GM23338 (cell line): ENCODE results near the gene EXPH5. TPM values are rescaled to one million over a fixed set of nuclear protein-coding genes. Genes with fewer than 3 reads are reported as not detected.

Source experiments
- ATAC-seq: fragments of 200-7000 bp; cut with Tn5 transposase; 3 replicates; pipeline ENCODE4 v1.9.1; 2020
- DNase-seq: peaks from one replicate; pipeline ENCODE4 v3.0.0-alpha.2; 2015; ENCODE audit warnings: low spot score
- H2AFZ ChIP-seq: fragments of 200-600 bp; sonication (generic); 2 replicates; pipeline ENCODE4 v1.8.0; 2016; ENCODE audit warnings: antibody characterized with exemption, mild to moderate bottlenecking, moderate library complexity
- H3F3A ChIP-seq: fragments of 200-600 bp; sonication (generic); replicated peaks from 2 replicates; pipeline ENCODE4 v1.8.0; 2017; ENCODE audit warnings: antibody characterized with exemption, mixed run types, low read depth
- H3K27ac ChIP-seq: fragments of 200-600 bp; sonication (generic); 2 replicates; pipeline ENCODE4 v1.6.1; 2016; ENCODE audit warnings: low read depth
- H3K27me3 ChIP-seq: fragments of 200-600 bp; sonication (generic); 2 replicates; pipeline ENCODE4 v1.8.0; 2016; ENCODE audit warnings: mild to moderate bottlenecking, mixed run types, moderate library complexity; ENCODE audit not compliant: insufficient read depth
- H3K36me3 ChIP-seq: fragments of 200-600 bp; sonication (generic); 2 replicates; pipeline ENCODE4 v1.8.0; 2016; ENCODE audit warnings: mild to moderate bottlenecking; ENCODE audit not compliant: insufficient read depth
- H3K4me1 ChIP-seq: fragments of 200-600 bp; sonication (generic); 2 replicates; pipeline ENCODE4 v1.8.0; 2016; ENCODE audit warnings: mild to moderate bottlenecking, moderate library complexity; ENCODE audit not compliant: insufficient read depth
- H3K4me2 ChIP-seq: fragments of 200-600 bp; sonication (generic); 2 replicates; pipeline ENCODE4 v1.7.1; 2017; ENCODE audit warnings: mixed run types
- H3K4me3 ChIP-seq: fragments of 200-600 bp; sonication (generic); 2 replicates; pipeline ENCODE4 v1.6.1; 2016; ENCODE audit warnings: mixed run types
- H3K79me2 ChIP-seq: fragments of 200-600 bp; sonication (generic); replicated peaks from 2 replicates; pipeline ENCODE4 v1.8.0; 2017; ENCODE audit warnings: mild to moderate bottlenecking; ENCODE audit not compliant: insufficient read depth
- H3K9me2 ChIP-seq: fragments of 200-600 bp; sonication (generic); 2 replicates; pipeline ENCODE4 v1.8.0; 2017; ENCODE audit not compliant: insufficient read depth
- H4K20me1 ChIP-seq: fragments of 200-600 bp; sonication (generic); replicated peaks from 2 replicates; pipeline ENCODE4 v1.8.0; 2017; ENCODE audit warnings: mild to moderate bottlenecking; ENCODE audit not compliant: insufficient read depth
- H3K27ac Mint-ChIP-seq: 2 replicates; pipeline ENCODE4 v1.8.0; 2020; ENCODE audit warnings: inconsistent platforms, mild to moderate bottlenecking, moderate library complexity, mixed read lengths
- H3K27me3 Mint-ChIP-seq: 3 replicates; pipeline ENCODE4 v1.8.0; 2022; ENCODE audit warnings: low read depth, mild to moderate bottlenecking, moderate library complexity, mixed read lengths, inconsistent platforms; ENCODE audit not compliant: insufficient read depth, poor library complexity
- H3K36me3 Mint-ChIP-seq: 3 replicates; pipeline ENCODE4 v1.8.0; 2021; ENCODE audit warnings: low read depth, mild to moderate bottlenecking, inconsistent platforms, moderate library complexity, mixed read lengths
- H3K4me1 Mint-ChIP-seq: 3 replicates; pipeline ENCODE4 v1.8.0; 2020; ENCODE audit warnings: mild to moderate bottlenecking, inconsistent platforms, mixed read lengths
- H3K4me3 Mint-ChIP-seq: 3 replicates; pipeline ENCODE4 v1.8.0; 2021; ENCODE audit warnings: moderate library complexity, mild to moderate bottlenecking, inconsistent platforms, mixed read lengths
- H3K9me3 Mint-ChIP-seq: 3 replicates; pipeline ENCODE4 v1.8.0; 2020; ENCODE audit warnings: moderate library complexity, mild to moderate bottlenecking, inconsistent platforms, mixed read lengths
- CREB1 ChIP-seq: fragments of 250-450 bp; sonication (Bioruptor Pico); IDR thresholded peaks from 2 replicates; pipeline ENCODE4 v1.5.0; 2020; ENCODE audit warnings: low read depth, mild to moderate bottlenecking, moderate library complexity
- EZH2 ChIP-seq: fragments of 200-600 bp; sonication (generic); IDR thresholded peaks from one replicate; pipeline ENCODE4 v1.8.0; 2017; ENCODE audit warnings: antibody characterized with exemption, mild to moderate bottlenecking, low read depth; ENCODE audit not compliant: unreplicated experiment
- JUNB ChIP-seq: IDR thresholded peaks from one replicate; pipeline ENCODE4 v1.6.1; 2016; ENCODE audit warnings: antibody characterized with exemption; ENCODE audit not compliant: unreplicated experiment
- NANOG ChIP-seq: IDR thresholded peaks from 2 replicates; pipeline ENCODE4 v1.6.1; 2016; ENCODE audit warnings: antibody characterized with exemption, borderline replicate concordance
- POLR2AphosphoS5 ChIP-seq: IDR thresholded peaks from 2 replicates; pipeline ENCODE4 v1.6.1; 2016; ENCODE audit warnings: antibody characterized with exemption, low read depth
- STAT1 ChIP-seq: IDR thresholded peaks from one replicate; pipeline ENCODE4 v1.6.1; 2016; ENCODE audit warnings: antibody characterized with exemption; ENCODE audit not compliant: unreplicated experiment
- ZNF114 ChIP-seq: fragments of 250-450 bp; sonication (Bioruptor Pico); IDR thresholded peaks from 2 replicates; pipeline ENCODE4 v1.5.0; 2020; ENCODE audit warnings: mild to moderate bottlenecking, moderate library complexity
- ZNF331 ChIP-seq: fragments of 250-450 bp; sonication (Bioruptor Pico); IDR thresholded peaks from 2 replicates; pipeline ENCODE4 v1.5.0; 2020; ENCODE audit warnings: low read depth, mild to moderate bottlenecking, moderate library complexity
- polyA plus RNA-seq: library from polyadenylated mRNA; unstranded; fragments of >200 nt; fragmentation: Nextera tagmentation; extraction: Ambion mirVana; gene quantifications from 2 replicates; pipeline ENCODE4 v1.2.1, GENCODE V29; 2016
- total RNA-seq: library from RNA; depleted of rRNA; stranded (reverse); fragments of >200 nt; shearing (Covaris generic); gene quantifications from 2 replicates; pipeline ENCODE4 v1.2.3, GENCODE V29; 2014
- TF ChIP-seq, protein P1 (sequence below): fragments of 250-450 bp; sonication (Bioruptor Pico); IDR thresholded peaks from 2 replicates; pipeline ENCODE4 v1.5.0; 2020; ENCODE audit warnings: mild to moderate bottlenecking, moderate library complexity
- TF ChIP-seq, protein P2 (sequence below): IDR thresholded peaks from 2 replicates; pipeline ENCODE4 v1.6.1; 2016; ENCODE audit warnings: antibody characterized with exemption
- TF ChIP-seq, protein P3 (sequence below): IDR thresholded peaks from one replicate; pipeline ENCODE4 v1.6.1; 2018; ENCODE audit warnings: antibody characterized with exemption; ENCODE audit not compliant: unreplicated experiment

EXPH5 gene
- total and polyA plus RNA-seq, 2 experiments from 2014 or later = 3.6 to 12.6 TPM

DNA sequence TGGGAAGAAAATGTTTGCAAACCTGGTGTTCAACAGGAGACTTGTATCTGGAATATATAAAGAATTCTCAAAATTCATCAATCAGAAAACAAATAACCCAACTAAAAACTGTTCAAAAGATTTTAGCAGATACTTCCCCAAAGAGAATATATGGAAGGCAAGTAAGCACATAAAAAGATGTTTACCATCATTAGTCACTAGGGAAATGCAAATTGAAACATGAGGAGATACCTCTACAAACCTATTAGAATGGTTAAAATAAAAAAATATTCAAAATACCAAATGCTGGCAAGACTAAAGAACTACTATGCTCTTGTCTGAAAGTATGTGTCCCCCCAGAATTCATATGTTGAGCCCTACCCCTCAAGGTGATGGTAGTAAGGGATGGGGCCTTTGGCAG is 8.6 kb downstream of the EXPH5 start:
- no peaks in the 10 kb centered on the region for H3K9me3 Mint-ChIP-seq
- Histone ChIP-seq H3K27ac (no peak overlapping the region), H3K4me2 (no peak overlapping the region), H3K4me3 (no peak overlapping the region), H3K27me3 (no peaks in the 10 kb centered on the region), H3F3A (no peaks in the 10 kb centered on the region), H3K9me2 (no peaks in the 10 kb centered on the region; the same call in 1 of the 2 replicates), H3K4me1 (peaks cover 8% of the 10 kb centered on the region), H3K36me3 (no peaks in the 10 kb centered on the region), H4K20me1 (no peaks in the 10 kb centered on the region), H2AFZ (no peak overlapping the region), H3K79me2 (peaks cover 8% of the 10 kb centered on the region; the same call in 1 of the 2 replicates)
- ATAC-seq (no peak), DNase-seq (no peak)
- no peak overlapping the region for H3K4me3 Mint-ChIP-seq
- peaks cover 17% of the 10 kb centered on the region for H3K4me1 Mint-ChIP-seq
- H3K27me3 Mint-ChIP-seq = no peaks in the 10 kb centered on the region
- TF ChIP-seq, protein P1, sequence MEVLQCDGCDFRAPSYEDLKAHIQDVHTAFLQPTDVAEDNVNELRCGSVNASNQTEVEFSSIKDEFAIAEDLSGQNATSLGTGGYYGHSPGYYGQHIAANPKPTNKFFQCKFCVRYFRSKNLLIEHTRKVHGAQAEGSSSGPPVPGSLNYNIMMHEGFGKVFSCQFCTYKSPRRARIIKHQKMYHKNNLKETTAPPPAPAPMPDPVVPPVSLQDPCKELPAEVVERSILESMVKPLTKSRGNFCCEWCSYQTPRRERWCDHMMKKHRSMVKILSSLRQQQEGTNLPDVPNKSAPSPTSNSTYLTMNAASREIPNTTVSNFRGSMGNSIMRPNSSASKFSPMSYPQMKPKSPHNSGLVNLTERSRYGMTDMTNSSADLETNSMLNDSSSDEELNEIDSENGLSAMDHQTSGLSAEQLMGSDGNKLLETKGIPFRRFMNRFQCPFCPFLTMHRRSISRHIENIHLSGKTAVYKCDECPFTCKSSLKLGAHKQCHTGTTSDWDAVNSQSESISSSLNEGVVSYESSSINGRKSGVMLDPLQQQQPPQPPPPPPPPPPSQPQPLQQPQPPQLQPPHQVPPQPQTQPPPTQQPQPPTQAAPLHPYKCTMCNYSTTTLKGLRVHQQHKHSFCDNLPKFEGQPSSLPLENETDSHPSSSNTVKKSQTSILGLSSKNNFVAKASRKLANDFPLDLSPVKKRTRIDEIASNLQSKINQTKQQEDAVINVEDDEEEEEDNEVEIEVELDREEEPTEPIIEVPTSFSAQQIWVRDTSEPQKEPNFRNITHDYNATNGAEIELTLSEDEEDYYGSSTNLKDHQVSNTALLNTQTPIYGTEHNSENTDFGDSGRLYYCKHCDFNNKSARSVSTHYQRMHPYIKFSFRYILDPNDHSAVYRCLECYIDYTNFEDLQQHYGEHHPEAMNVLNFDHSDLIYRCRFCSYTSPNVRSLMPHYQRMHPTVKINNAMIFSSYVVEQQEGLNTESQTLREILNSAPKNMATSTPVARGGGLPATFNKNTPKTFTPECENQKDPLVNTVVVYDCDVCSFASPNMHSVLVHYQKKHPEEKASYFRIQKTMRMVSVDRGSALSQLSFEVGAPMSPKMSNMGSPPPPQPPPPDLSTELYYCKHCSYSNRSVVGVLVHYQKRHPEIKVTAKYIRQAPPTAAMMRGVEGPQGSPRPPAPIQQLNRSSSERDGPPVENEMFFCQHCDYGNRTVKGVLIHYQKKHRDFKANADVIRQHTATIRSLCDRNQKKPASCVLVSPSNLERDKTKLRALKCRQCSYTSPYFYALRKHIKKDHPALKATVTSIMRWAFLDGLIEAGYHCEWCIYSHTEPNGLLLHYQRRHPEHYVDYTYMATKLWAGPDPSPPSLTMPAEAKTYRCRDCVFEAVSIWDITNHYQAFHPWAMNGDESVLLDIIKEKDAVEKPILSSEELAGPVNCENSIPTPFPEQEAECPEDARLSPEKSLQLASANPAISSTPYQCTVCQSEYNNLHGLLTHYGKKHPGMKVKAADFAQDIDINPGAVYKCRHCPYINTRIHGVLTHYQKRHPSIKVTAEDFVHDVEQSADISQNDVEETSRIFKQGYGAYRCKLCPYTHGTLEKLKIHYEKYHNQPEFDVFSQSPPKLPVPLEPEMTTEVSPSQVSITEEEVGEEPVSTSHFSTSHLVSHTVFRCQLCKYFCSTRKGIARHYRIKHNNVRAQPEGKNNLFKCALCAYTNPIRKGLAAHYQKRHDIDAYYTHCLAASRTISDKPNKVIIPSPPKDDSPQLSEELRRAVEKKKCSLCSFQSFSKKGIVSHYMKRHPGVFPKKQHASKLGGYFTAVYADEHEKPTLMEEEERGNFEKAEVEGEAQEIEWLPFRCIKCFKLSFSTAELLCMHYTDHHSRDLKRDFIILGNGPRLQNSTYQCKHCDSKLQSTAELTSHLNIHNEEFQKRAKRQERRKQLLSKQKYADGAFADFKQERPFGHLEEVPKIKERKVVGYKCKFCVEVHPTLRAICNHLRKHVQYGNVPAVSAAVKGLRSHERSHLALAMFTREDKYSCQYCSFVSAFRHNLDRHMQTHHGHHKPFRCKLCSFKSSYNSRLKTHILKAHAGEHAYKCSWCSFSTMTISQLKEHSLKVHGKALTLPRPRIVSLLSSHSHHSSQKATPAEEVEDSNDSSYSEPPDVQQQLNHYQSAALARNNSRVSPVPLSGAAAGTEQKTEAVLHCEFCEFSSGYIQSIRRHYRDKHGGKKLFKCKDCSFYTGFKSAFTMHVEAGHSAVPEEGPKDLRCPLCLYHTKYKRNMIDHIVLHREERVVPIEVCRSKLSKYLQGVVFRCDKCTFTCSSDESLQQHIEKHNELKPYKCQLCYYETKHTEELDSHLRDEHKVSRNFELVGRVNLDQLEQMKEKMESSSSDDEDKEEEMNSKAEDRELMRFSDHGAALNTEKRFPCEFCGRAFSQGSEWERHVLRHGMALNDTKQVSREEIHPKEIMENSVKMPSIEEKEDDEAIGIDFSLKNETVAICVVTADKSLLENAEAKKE (CRISPR knock-in tag) = no peak
- TF ChIP-seq, protein P2, sequence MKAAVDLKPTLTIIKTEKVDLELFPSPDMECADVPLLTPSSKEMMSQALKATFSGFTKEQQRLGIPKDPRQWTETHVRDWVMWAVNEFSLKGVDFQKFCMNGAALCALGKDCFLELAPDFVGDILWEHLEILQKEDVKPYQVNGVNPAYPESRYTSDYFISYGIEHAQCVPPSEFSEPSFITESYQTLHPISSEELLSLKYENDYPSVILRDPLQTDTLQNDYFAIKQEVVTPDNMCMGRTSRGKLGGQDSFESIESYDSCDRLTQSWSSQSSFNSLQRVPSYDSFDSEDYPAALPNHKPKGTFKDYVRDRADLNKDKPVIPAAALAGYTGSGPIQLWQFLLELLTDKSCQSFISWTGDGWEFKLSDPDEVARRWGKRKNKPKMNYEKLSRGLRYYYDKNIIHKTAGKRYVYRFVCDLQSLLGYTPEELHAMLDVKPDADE = no peak
- TF ChIP-seq, protein P3, sequence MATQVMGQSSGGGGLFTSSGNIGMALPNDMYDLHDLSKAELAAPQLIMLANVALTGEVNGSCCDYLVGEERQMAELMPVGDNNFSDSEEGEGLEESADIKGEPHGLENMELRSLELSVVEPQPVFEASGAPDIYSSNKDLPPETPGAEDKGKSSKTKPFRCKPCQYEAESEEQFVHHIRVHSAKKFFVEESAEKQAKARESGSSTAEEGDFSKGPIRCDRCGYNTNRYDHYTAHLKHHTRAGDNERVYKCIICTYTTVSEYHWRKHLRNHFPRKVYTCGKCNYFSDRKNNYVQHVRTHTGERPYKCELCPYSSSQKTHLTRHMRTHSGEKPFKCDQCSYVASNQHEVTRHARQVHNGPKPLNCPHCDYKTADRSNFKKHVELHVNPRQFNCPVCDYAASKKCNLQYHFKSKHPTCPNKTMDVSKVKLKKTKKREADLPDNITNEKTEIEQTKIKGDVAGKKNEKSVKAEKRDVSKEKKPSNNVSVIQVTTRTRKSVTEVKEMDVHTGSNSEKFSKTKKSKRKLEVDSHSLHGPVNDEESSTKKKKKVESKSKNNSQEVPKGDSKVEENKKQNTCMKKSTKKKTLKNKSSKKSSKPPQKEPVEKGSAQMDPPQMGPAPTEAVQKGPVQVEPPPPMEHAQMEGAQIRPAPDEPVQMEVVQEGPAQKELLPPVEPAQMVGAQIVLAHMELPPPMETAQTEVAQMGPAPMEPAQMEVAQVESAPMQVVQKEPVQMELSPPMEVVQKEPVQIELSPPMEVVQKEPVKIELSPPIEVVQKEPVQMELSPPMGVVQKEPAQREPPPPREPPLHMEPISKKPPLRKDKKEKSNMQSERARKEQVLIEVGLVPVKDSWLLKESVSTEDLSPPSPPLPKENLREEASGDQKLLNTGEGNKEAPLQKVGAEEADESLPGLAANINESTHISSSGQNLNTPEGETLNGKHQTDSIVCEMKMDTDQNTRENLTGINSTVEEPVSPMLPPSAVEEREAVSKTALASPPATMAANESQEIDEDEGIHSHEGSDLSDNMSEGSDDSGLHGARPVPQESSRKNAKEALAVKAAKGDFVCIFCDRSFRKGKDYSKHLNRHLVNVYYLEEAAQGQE = no peak
- no peak for TF ChIP-seq STAT1
- TF ChIP-seq JUNB = no peak
- no peak for TF ChIP-seq POLR2AphosphoS5
- TF ChIP-seq ZNF331 = no peak
- no peak for TF ChIP-seq NANOG
- no peak for TF ChIP-seq CREB1 (CRISPR knock-in tag)
- TF ChIP-seq EZH2 = no peak
- no peak for TF ChIP-seq ZNF114 (CRISPR knock-in tag)
- H3K27ac Mint-ChIP-seq = 0 out of 2 replicates have a peak overlapping the region, but pooled peaks have one; percentile 38
- H3K36me3 Mint-ChIP-seq = no peaks in the 10 kb centered on the region
